ENCODE measurements around the gene ACOX2. TPM values are rescaled to one million over a fixed set of nuclear protein-coding genes. Genes with fewer than 3 reads are reported as not detected.

The ACOX2 gene
- total and polyA plus RNA-seq, 10 of the 15 experiments (the other 5 are each of a cell fraction or from before 2014, with no cell fraction given) = 0.72 TPM; not detected in 9

DNA sequence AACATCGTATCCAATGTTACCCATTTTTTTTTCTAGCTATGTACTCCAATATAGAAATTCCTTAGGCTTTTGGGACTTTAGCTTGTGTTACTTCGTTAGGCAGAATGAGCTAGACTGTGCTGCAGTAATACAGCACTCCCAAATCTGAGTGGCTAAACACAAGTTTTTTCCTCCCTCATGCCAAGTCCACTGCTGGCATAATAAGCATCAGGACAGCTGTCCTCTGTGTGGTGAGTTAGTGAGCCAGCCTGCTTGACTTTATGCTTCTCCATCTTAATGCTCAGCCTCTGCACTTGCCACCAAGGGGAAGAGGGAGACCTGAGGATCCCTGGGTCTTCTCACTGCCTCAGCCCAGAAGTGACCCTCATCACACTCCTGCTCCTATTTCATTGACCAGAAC, 18.2 kb upstream of the ACOX2 start (continued):
- TF ChIP-seq, protein P1, sequence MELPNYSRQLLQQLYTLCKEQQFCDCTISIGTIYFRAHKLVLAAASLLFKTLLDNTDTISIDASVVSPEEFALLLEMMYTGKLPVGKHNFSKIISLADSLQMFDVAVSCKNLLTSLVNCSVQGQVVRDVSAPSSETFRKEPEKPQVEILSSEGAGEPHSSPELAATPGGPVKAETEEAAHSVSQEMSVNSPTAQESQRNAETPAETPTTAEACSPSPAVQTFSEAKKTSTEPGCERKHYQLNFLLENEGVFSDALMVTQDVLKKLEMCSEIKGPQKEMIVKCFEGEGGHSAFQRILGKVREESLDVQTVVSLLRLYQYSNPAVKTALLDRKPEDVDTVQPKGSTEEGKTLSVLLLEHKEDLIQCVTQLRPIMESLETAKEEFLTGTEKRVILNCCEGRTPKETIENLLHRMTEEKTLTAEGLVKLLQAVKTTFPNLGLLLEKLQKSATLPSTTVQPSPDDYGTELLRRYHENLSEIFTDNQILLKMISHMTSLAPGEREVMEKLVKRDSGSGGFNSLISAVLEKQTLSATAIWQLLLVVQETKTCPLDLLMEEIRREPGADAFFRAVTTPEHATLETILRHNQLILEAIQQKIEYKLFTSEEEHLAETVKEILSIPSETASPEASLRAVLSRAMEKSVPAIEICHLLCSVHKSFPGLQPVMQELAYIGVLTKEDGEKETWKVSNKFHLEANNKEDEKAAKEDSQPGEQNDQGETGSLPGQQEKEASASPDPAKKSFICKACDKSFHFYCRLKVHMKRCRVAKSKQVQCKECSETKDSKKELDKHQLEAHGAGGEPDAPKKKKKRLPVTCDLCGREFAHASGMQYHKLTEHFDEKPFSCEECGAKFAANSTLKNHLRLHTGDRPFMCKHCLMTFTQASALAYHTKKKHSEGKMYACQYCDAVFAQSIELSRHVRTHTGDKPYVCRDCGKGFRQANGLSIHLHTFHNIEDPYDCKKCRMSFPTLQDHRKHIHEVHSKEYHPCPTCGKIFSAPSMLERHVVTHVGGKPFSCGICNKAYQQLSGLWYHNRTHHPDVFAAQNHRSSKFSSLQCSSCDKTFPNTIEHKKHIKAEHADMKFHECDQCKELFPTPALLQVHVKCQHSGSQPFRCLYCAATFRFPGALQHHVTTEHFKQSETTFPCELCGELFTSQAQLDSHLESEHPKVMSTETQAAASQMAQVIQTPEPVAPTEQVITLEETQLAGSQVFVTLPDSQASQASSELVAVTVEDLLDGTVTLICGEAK (IDR thresholded peaks at IDR 0.05; ENCODE audit: borderline replicate concordance) = no peak
- TF ChIP-seq, protein P2, sequence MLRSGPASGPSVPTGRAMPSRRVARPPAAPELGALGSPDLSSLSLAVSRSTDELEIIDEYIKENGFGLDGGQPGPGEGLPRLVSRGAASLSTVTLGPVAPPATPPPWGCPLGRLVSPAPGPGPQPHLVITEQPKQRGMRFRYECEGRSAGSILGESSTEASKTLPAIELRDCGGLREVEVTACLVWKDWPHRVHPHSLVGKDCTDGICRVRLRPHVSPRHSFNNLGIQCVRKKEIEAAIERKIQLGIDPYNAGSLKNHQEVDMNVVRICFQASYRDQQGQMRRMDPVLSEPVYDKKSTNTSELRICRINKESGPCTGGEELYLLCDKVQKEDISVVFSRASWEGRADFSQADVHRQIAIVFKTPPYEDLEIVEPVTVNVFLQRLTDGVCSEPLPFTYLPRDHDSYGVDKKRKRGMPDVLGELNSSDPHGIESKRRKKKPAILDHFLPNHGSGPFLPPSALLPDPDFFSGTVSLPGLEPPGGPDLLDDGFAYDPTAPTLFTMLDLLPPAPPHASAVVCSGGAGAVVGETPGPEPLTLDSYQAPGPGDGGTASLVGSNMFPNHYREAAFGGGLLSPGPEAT (IDR thresholded peaks at IDR 0.05; ENCODE audit: low read depth) = no peak

DNA sequence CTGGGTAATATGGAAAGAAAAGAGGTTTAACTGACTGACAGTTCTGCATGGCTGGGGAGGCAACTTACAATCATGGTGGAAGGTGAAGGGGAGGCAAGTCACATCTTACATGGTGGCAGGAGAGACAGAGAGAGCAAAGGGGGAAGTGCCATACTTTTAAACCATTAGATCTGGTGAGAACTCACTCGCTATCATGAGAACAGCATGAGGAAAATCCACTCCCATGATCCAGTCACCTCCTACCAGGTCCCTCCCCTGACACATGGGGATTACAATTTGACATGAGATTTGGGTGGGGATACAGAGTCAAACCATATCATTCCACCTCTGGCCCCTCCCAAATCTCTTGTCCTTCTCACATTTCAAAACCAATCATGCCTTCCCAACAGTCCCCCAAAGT, 16.0 kb upstream of the ACOX2 start:
- ATAC-seq (no peak), FAIRE-seq (no peak), DNase-seq (ENCODE audit: low read depth, low spot score) (no peak)
- Histone ChIP-seq H3K4me3 (no peak overlapping the region), H3K79me2 (ENCODE audit: control insufficient read depth, insufficient read depth, low read length) (no peaks in the 10 kb centered on the region), H3K9ac (ENCODE audit: control insufficient read depth, insufficient read depth, low read length) (no peak overlapping the region), H3K4me1 (ENCODE audit: control insufficient read depth, insufficient read depth, low read length) (no peaks in the 10 kb centered on the region), H3K36me3 (ENCODE audit: control insufficient read depth in 2 of 2, insufficient read depth in 2 of 2, low read length in 1 of 2) (no peaks in the 10 kb centered on the region), H3K9me3 (replicated peaks; ENCODE audit: control insufficient read depth, insufficient read depth, low read length) (no peaks in the 10 kb centered on the region), H3K27me3 (replicated peaks in 1 of 2; ENCODE audit: control insufficient read depth in 2 of 2, insufficient read depth in 2 of 2, low read length in 1 of 2) (0 out of 4 replicates have a peak, but pooled peaks cover 0 to 3% of the 10 kb centered on the region in 2 experiments), H4K20me1 (ENCODE audit: control insufficient read depth, insufficient read depth) (no peaks in the 10 kb centered on the region), H3K4me2 (ENCODE audit: control insufficient read depth, insufficient read depth) (no peak overlapping the region), H2AFZ (ENCODE audit: control insufficient read depth, low read depth, low read length) (no peak overlapping the region), H3K27ac (ENCODE audit: control insufficient read depth, insufficient read depth) (no peak overlapping the region)
- POLR2A ChIA-PET = no interaction called here
- no TSS peak for BruUV-seq (replicated peaks)
- in situ Hi-C loops (cut with MboI) (no loop called here), intact Hi-C loops (cut with micrococcal nuclease; ENCODE audit: unreplicated experiment) (no loop called here)
- RAD21 ChIA-PET (ENCODE audit: unreplicated experiment) = no interaction called here
- TF ChIP-seq TCF7 (IDR thresholded peaks at IDR 0.05; ENCODE audit: borderline replicate concordance) (no peak), ZNF217 (IDR thresholded peaks at IDR 0.05) (no peak), CBX5 (IDR thresholded peaks at IDR 0.05; ENCODE audit: low read depth) (no peak), RBBP5 (conservative IDR thresholded peaks at IDR 0.05) (no peak)
- TF ChIP-seq, protein P3, sequence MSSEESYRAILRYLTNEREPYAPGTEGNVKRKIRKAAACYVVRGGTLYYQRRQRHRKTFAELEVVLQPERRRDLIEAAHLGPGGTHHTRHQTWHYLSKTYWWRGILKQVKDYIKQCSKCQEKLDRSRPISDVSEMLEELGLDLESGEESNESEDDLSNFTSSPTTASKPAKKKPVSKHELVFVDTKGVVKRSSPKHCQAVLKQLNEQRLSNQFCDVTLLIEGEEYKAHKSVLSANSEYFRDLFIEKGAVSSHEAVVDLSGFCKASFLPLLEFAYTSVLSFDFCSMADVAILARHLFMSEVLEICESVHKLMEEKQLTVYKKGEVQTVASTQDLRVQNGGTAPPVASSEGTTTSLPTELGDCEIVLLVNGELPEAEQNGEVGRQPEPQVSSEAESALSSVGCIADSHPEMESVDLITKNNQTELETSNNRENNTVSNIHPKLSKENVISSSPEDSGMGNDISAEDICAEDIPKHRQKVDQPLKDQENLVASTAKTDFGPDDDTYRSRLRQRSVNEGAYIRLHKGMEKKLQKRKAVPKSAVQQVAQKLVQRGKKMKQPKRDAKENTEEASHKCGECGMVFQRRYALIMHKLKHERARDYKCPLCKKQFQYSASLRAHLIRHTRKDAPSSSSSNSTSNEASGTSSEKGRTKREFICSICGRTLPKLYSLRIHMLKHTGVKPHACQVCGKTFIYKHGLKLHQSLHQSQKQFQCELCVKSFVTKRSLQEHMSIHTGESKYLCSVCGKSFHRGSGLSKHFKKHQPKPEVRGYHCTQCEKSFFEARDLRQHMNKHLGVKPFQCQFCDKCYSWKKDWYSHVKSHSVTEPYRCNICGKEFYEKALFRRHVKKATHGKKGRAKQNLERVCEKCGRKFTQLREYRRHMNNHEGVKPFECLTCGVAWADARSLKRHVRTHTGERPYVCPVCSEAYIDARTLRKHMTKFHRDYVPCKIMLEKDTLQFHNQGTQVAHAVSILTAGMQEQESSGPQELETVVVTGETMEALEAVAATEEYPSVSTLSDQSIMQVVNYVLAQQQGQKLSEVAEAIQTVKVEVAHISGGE (CRISPR knock-in tag; IDR thresholded peaks at IDR 0.05) = no peak
- TF ChIP-seq, protein P4, sequence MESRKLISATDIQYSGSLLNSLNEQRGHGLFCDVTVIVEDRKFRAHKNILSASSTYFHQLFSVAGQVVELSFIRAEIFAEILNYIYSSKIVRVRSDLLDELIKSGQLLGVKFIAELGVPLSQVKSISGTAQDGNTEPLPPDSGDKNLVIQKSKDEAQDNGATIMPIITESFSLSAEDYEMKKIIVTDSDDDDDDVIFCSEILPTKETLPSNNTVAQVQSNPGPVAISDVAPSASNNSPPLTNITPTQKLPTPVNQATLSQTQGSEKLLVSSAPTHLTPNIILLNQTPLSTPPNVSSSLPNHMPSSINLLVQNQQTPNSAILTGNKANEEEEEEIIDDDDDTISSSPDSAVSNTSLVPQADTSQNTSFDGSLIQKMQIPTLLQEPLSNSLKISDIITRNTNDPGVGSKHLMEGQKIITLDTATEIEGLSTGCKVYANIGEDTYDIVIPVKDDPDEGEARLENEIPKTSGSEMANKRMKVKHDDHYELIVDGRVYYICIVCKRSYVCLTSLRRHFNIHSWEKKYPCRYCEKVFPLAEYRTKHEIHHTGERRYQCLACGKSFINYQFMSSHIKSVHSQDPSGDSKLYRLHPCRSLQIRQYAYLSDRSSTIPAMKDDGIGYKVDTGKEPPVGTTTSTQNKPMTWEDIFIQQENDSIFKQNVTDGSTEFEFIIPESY (IDR thresholded peaks at IDR 0.05) = no peak
- WGBS (ENCODE audit: insufficient coverage, insufficient replicate concordance, low lambda C conversion rate, missing lambda C conversion rate) = 0% methylated on average over 1 of the region's 1 CpG
- SMC1A ChIA-PET (ENCODE audit: uncharacterized antibody, unreplicated experiment) = no interaction called here
- CTCF ChIA-PET = interaction anchor here (1.3 kb wide), 1 partner anchor 15 kb away, joined by 3 read pairs; no protein-coding TSS in a partner anchor
